Measurements from ENCODE around the gene DMRTC2.
"Not testable (repeated sequence)": the region's sequence is repeated elsewhere in the genome, so short reads cannot be mapped to it uniquely, and the experiment has no call there.

DMRTC2 gene

DNA sequence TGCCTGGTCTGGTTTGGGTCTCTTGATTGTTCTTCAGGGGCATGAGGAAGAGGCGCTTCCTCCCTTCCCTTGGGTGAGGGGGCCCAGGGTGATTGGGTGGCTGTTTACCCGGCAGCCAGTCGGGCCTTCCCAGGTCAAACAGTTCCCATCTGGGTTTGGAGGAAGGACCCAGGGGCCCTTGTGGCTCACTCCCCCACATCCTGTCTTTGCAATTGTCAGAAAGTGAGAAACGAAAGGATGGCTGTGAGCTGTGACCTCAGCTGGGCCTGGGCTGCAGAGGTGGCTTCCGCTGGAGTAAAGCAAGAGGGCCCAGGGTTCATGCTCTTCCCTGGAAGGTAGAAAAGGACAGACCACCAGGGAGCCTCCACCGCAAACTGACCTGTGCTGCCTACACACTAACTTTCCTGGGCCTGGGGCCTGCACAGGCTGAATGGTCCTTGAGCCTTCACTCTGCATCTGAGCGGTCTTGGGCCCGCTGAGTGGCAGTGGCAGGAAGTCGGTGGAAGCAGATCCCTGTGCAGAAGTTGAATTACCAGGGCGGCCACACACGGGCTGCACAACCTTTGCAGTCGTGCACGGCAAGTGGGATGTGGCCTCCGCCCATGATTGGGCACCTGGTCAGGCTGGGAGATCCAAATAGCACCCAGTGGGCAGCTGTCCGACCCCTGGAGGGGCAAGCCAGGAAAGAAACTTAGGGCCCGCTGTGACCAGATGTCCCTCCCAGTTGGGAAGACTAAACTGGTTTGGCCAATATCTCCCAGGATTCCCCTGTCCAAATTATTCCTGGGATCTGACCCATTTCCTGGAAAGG is 26.9 kb downstream of the DMRTC2 start:
- DNase-seq (ENCODE audit: low spot score): no peak

DNA sequence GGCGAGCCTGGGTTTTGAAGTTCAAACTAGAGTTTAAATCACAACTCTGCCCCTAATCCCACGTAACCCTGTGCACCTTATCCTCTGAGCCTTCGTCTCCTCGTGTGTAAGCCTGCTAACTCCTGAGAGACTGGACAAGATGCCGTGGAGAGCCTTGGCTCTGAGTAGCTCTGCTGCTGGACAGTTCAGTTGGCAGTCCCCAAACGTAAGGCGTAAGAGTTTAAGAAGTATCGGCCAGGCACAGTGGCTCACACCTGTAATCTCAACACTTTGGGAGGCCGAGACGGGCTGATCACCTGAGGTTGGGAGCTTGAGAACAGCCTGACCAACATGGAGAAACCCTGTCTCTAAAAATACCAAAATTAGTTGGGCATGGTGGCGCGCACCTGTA is 27.5 kb downstream of the DMRTC2 start:
- no peak for DNase-seq (ENCODE audit: low spot score)

DNA sequence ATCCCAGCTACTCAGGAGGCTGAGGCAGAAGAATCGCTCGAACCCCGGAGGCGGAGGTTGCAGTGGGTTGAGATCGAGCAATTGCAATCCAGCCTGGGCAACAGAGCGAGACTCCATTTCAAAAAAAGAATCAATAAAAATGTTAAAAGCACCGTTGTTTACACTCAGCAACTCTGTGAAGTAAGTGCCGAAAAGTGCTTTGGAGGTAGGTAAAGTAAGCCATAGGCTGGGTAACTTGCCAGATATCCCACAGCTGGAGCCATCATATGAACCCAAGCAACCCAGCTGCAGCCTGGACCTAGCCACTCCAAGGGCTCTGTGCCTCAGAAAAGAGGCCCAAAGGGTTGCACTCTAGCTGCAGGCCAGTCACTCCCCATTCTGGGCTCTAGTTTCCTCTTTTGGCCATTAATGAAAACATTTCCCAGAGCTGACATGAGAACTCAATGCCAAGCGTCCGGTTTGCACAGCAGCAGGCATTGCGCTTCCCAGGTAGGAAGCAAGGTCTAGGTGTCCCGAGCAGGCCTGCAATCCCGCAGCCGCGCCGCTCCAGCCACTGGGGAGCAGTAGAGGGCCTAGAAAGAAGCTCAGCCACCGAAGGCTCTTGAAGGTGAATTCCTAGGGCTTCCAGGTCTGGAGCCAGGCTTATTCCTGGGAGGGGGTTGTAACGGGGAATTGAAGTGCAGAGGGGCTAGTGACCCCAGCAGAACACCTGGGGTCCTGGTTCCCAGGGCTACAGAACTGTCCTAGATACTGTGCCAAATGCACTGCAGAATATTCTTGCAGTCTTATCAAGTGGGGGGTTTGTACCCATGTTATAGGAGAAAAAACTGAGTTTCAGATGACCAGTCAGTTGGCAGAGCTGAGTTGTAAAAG is 28.2 kb downstream of the DMRTC2 start:
- DNase-seq (ENCODE audit: low spot score): peak; percentile 40

DNA sequence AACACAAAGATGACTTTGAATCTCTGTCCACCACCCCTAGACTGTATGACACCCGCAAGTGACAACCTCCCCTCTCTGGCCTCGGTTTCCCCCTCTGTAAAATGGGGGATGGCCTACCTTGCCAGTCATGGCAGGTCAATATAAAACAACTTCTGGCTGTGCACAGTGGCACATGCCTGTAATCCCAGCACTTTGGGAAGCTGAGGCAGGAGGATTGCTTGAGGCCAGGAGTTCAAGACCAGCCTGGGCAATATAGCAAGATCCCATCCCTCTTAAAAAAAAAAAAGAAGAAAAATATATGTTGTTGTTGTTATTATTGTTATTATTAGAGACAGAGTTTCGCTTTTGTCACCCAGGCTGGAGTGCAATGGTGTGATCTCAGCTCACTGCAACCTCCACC is 31.1 kb downstream of the DMRTC2 start:
- DNase-seq (ENCODE audit: low spot score): not testable (repeated sequence)

DNA sequence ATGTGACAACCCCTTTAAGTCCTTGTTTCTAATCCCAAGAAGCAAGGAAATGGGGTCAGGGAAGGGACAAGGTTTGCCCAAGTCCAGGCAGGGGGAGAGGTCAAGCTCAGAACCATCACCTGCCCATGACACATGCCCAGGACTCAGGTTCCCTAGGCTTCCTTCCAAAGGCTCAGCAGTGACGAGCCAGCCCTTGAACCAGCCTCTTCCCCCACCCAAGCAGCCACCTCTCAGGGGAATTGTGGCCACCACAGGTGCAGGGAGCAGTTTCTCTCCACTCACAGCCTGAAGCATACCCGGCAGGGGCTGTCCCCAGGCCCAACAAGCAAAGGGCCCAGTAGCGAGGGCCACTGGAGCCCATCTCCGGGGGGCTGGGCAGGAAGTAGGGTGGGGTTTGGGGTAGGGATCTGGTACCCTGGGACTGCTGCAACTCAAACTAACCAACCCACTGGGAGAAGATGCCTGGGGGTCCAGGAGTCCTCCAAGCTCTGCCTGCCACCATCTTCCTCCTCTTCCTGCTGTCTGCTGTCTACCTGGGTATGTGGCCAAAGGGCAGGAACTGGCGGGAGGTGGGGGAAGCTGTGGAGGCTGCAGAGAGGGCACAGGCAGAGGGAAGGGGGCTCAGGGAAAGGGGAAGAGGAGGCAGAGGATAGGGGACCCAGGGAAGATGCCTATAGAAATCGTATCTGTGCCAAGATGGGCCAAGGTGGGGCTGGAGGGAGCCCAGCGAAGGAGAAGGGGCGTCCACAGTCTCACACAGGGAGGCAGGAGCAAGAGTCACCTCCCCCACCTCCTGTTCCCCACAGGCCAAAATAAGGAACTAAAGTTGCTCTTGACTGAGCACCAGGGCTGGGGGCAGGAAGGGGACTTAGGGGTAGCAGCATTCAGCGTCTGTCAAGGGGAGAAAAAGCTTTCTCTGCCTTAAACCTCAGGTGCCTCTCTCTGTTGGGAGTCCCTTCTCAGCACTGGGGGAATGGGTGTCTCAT is 32.3 kb downstream of the DMRTC2 start, which contains the start of gene CD79A:
Gene CD79A, plus strand, starts transcription at position 433 of the 986 bp plus-strand sequence. Its CDS starts 26 bp downstream, at position 459.
- no peak for DNase-seq (ENCODE audit: low spot score)

DNA sequence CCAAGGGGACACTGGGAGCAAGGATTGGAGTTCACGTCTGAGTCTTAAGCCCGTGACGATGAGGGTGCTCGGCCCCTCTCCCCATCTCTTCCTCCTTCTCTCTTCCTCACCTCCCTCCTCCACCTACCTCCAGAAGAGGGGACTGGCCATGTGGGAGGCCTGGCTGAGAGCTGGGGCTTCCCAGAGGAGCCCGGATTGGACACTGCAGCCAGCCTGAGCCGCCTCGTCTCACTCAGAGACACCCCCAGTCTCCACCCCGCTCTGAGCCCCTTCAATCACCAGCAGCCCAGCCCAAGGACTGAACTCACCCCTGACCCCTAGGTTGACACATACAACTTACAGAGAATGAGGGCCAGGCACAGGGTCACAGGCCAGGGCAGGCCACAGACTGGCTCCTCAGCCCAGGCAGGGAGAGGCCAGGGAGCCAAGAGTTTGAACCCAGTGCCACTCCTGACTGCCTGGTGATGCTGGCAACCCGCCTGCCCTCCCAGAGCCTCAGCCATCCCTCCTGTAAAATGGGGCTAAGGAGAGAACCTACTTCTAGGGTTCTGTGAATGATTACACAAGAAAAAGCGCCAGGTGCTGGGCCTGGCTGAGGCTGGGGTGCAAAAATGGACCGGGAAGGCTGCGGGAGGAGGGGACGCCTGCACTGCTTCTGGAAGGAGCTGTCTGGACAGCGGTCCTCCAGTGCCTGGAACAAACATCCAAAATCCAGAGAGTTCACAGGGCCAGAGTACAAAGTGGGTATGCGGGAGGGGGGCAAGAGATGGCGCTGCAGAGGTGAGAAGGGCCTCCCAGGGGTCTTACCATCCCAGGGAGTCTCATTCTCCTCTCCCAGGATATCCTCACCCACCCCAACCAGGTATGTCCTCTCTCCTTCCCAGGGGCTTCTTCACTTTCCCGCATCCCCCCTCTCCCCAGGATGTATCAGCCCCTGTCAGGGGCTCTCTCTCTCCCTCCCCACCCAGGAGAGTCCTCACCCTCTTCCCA is 33.4 kb downstream of the DMRTC2 start:
- no peak for DNase-seq (ENCODE audit: low spot score)

DNA sequence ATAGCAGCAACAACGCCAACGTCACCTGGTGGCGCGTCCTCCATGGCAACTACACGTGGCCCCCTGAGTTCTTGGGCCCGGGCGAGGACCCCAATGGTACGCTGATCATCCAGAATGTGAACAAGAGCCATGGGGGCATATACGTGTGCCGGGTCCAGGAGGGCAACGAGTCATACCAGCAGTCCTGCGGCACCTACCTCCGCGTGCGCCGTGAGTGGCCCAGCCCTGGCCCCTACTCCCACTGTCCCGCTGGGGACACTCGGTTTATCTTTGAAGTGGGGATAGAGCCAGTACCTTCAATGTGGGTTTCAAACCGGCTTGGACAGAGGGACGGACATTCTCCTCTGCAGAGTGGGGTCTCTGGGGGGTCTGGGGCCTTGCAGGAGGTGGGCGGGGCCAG is 34.2 kb downstream of the DMRTC2 start:
- no peak for DNase-seq (ENCODE audit: low spot score)

DNA sequence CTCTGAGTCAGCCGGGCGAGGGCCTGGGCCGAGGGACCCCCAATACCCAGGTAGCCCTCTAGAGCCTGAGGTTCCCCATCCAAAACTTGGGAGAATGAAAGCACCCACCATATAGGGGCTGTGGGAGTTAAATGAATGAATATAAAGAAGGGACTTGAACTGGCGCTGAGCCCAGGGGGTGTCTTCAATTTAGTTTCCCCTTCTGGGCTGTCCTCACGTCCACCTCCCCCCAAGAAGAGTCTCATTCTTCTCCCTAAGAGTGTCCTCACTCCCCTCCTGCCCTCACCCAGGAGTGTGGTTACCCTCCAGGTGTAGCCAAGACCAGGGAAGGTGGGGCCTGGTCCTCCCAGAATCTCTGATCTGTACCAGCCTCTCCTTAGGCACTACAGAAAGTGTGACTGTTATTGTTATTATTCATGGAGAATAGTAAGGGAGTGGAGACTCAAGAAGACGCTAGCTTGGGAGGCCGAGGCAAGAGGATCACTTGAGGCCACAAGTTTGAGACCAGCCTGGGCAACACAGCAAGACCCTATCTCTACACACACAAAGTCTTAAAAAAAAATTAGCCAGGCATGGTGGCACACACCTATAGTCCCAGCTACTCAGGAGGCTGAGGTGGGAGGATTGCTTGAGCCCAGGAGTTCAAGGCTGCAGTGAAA is 35.0 kb downstream of the DMRTC2 start:
- DNase-seq (ENCODE audit: low spot score): no peak

DNA sequence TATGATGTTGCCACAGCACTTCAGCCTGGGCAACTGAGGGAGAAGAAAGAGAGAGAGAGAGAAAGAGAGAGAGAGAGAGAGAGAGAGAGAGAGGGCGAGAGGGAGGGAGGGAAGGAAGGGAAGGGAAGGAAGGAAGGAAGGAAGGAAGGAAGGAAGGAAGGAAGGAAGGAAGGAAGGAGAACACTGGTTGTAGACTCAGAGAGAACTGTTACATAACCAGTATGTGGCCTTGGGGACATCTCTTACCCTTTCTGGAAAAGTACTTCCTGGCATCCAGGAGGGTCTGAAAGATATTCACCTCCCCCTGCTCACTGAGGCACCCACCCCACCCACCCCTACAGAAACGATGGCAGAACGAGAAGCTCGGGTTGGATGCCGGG is 35.5 kb downstream of the DMRTC2 start:
- no peak for DNase-seq (ENCODE audit: low spot score)

DNA sequence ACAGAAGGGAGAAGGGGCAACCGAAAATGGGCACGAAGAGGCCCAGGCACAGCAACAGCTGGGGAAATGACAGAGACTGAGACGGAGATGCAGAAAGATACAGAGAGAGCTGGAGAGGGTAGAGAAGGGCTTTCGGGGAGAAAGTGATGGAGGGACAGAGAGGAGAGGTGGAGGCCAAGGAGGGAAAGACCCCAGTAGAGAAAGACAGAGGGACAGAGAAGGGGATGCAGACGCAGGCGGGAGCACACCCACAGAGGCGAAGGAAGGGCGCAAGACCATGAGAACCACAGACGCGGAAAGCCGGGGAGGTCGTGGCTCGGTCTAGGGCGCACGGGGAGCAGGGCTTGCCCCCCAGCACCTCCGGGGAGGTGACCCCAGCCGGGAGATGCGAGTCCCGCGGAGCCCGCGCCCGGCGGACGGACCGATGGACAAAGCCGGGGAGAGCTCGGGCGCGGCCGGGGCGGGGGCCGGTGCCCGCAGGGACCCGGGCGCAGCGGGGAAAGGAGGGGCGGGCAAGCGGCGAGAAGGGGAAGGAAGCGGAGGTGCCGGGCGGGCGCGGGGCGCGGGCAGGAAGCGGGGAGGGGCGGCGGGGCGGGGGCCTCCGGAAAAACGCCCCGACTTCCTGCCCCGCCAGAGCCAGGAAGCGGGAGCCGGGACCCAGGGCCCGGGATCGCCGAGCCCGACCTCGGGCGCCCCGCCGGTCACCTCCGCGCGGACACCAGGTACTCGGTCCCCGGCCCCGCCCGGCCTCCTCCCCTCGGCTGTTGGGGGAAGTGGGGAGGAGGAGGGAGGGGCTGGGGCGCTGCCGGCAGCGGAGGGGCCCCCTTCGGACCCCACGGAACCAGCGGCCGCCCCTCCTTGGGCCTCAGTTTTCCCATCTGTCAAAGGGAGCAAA is 38.0 kb downstream of the DMRTC2 start, which contains the start of gene ARHGEF1:
Gene ARHGEF1, plus strand, starts transcription at position 617 of the 895 bp plus-strand sequence. CDS start 4,899 bp downstream, outside the sequence.
- DNase-seq (ENCODE audit: low spot score): no peak

DNA sequence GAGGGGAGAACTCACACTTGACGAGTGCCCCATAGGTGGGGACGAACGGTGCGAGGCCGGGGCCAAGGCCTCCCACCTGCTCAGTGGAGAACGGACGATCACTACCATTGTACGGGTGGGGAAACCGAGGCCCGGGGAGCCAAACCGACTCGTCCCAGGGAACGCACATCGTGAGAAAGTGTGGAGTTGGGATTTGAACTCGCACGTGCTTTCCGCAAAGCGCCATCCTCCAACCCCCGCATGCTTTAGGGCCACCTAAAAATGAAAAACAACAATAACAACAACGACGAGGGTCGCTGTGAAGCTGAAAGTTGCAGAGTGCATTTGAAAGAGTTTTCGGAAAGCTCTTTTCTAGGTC is 38.6 kb downstream of the DMRTC2 start:
- DNase-seq (ENCODE audit: low spot score): no peak

DNA sequence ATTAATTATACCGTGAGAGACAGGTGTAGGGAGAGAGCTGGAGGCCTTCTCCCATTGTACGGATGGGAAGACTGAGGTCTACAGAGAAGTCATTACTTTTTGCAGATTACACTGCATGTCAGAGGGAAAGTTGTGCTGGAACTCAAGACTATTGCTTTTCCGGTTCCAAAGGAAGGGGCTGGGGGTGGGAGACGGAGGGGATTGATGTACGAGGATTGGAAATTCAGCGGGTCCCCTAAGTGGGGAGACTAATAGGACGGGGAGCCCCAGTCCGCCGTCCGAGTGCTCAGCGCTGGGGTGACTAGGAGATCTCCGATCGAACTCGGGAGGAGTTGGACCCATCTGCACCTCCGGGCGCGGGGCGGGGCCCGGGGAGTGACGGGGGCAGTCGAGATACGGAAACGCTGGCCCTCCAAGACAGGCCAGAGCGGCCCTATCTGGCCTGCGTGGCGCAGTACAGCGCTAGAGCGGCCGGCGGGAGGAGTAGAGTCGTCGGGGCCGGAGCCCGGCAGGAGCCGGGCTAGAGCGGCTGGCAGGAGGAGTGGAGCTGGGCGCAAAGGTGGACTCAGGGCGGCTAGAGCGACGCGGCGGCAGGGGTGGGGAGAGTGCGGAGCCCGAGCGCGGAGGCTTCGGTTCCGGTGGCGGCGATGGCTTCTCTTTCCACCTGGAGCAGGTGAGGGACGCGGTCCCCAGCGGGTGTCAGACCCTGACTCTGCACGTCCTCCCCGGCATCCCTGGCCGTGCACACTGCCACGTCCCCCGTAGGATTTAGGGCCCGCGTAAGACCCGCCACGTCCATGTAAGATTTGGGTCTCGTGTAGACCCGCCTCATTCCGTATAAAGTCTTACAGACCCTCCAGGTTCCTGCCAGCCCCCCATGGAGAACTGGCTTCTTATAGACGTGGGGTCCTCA is 39.2 kb downstream of the DMRTC2 start:
- DNase-seq (ENCODE audit: low spot score): peak; percentile 94

DNA sequence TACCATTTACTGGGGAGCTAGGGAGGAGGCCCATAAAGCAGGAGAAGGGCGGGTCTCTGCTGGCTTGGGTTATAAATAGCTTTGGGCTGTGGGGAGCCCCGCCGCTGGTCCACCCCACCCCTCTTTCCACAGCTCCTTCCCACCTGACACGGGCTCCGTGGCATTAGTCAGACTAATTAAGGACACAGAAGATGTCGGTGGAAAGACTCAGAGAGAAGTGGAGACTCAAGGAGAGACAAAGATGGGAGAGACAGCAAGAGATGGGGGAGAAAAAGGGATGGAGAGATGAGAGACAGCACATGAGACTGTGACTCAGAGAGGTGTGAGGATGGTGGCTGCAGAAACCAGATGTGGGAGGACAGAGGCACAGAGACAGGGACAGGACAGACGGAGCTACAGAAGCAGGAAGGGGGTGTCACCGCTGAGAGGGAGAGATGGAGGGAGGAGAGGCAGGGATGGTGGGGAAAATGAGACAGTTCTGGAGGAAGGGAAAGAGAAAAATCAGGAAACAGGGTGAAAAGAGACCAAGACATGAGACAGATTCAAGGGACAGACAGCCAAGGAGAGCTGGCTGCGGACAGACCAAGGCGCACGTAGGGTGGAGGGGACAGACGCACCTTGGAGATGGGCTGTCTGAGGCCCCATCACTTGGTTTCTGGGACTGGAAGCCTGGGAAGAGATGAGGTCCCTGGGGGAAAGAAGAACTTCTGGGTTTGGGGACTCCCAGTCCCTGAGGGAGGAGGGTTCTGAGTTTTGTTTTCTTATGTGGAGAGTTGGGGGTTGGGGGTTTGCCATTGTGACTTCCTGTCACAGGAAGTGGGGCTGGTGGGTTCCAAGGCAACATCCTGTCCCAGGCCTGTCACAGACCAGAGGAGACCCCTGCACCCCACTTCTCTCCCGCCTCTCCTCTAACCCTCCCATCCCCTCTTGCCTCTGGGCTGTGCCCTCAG is 42.2 kb downstream of the DMRTC2 start:
- no peak for DNase-seq (ENCODE audit: low spot score)

DNA sequence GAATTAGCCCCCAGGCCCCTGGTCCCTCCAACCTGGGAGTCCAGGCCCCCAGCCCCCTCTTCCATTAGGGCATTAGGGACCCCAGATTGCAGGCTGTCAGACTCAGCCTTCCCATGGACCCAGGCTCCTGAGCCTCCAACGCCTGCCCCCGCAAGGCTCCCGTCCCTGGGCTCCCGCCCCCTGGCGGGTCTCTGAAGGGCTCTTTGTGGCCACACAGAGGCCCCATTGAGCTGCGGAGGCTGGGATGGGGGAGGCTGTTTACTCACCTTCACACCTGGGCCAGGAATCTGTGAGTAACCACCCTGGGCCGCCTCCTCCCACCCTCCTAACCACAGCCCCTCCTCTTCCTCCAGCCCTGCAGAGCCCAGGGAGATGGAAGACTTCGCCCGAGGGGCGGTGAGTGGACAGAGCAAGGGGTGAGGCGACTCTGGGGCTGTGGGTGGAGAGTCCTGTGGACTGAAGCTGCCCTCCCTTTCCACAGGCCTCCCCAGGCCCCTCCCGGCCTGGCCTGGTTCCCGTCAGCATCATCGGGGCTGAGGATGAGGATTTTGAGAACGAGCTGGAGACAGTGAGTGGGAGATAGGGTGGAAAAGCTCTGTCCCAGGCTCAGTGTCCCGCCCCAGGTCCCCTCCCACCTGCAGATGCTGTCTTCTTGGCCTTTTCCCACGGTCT is 43.0 kb downstream of the DMRTC2 start:
- no peak for DNase-seq (ENCODE audit: low spot score)

DNA sequence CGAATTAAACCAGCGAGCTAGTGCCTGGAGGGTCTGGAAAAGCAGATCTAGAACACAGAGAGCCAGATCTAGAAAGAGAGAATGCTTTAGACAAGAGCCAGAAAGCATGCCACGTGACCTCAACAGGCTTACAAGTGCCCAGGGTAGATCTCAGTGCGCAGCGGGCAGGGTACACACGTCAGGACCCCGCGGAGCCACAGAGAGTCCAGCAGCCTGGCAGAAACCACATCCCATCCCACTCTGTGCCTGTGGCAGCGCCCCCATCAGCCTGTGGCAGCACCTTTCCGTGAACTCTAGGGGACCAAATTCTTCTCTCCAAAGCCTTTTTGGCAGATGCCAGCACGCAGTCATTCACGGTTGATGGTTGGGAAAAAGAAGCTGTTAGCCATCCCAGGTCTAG is 44.1 kb downstream of the DMRTC2 start:
- no peak for DNase-seq (ENCODE audit: low spot score)

DNA sequence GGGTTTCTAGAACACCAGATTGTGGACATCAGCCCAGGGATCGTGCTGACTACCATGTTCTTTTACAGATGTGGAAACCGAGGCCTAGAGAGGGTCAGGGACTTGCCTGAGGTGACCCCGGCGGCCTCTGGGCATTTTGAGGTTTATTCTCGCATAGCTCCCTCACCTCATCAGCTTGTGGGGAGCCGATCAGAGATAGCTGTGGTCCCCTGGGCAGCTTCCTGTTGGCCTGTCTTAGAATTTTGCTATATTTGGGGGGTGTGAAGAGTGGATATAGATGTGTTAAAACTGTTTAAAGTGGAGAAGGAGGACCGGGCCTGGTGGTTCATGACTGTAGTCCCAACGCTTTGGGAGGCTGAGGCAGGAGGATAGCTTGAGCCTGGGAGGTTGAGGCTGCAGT is 45.1 kb downstream of the DMRTC2 start:
- no peak for DNase-seq (ENCODE audit: low spot score)

Data from hematopoietic multipotent progenitor cell treated with erythropoietin and hydrocortisone succinate and interleukin-3 and kit ligand, for 15 days (in vitro differentiated cells).